Transverse colon (tissue), 4 donors: ENCODE results near the gene RCCD1. TPM values are rescaled to one million over a fixed set of nuclear protein-coding genes. Genes with fewer than 3 reads are reported as not detected.

ENCODE experiments used
- DNase-seq: peaks from one replicate; pipeline ENCODE4 v3.0.0-alpha.2; 2019
- H3K27ac ChIP-seq, 4 donors: fragments of 200-600 bp; sonication (generic); 2 replicates each; pipeline ENCODE4 v1.5.1; 2016 to 2018; ENCODE audit warnings: inconsistent platforms in 4 of 4
- H3K27me3 ChIP-seq: fragments of 200-600 bp; sonication (generic); 2 replicates; pipeline ENCODE4 v1.5.1; 2017; ENCODE audit warnings: inconsistent platforms
- H3K36me3 ChIP-seq, 4 donors: fragments of 200-600 bp; sonication (generic); 2 replicates each; pipeline ENCODE4 v1.5.1; 2017 to 2019; ENCODE audit warnings: inconsistent platforms in 4 of 4
- H3K4me1 ChIP-seq, 4 donors: fragments of 200-600 bp; sonication (generic); 2 replicates each; pipeline ENCODE4 v1.5.1; 2017 to 2020; ENCODE audit warnings: inconsistent platforms in 4 of 4
- H3K4me3 ChIP-seq, 4 donors: fragments of 200-600 bp; sonication (generic); 1 replicate in 1 of 4; 2 replicates in 3 of 4; pipeline versions ENCODE4 v1.5.1 to v1.6.1; 2017 to 2019; ENCODE audit warnings: inconsistent platforms in 4 of 4
- H3K9me3 ChIP-seq, 2 donors: fragments of 200-600 bp; sonication (generic); 2 replicates each; pipeline ENCODE4 v1.5.1; 2017 to 2019; ENCODE audit warnings: inconsistent platforms in 2 of 2
- EP300 ChIP-seq: sonication (generic); formaldehyde crosslinking; IDR thresholded peaks from one replicate; pipeline ENCODE4 v1.6.1; 2017; ENCODE audit warnings: antibody characterized with exemption, low read depth
- POLR2A ChIP-seq: fragments of 450-650 bp; IDR thresholded peaks from one replicate; pipeline ENCODE4 v1.6.1; 2016; ENCODE audit warnings: antibody characterized with exemption, mild to moderate bottlenecking, moderate library complexity
- POLR2AphosphoS5 ChIP-seq, 3 donors: sonication (generic); formaldehyde crosslinking; IDR thresholded peaks; one replicate each; pipeline ENCODE4 v1.6.1; 2016; ENCODE audit warnings: antibody characterized with exemption in 3 of 3
- WGBS, 2 donors: methylation state at CpG; one replicate each; pipeline ENCODE4 v1.1.5; 2018; ENCODE audit warnings: low coverage in 1 of 2; 5-methylcytosine and 5-hydroxymethylcytosine counted together
- in situ Hi-C, 4 donors: fragments of 200-750 bp; cut with MboI; loops; one replicate each; pipeline versions ENCODE4 v1.15.0 to v1.15.1; 2017; ENCODE audit warnings: low sequenced_read_pairs in 3 of 4, low pct_ligation_motif_present in 1 of 4, low pct_unique_long_range_greater_than_20kb in 1 of 4
- intact Hi-C: fragments of 100-400 bp; cut with DNase I; formaldehyde crosslinking; loops from one replicate; pipeline ENCODE4 v1.15.1; 2023; ENCODE audit warnings: low total_unique reads
- total RNA-seq, 4 donors: library from RNA; depleted of rRNA; stranded (reverse); fragments of >200 nt; gene quantifications; one replicate each; pipeline ENCODE4 v1.1.0, GENCODE V29; 2016
- TF ChIP-seq, protein P1 (sequence below), 5 experiments: fragments of 200-600 bp in 3 of 5; fragments of 450-650 bp in 2 of 5; sonication (generic) in 3 of 5; IDR thresholded peaks; 1 replicate in 2 of 5; 2 replicates in 3 of 5; pipeline ENCODE4 v1.5.1; 2016 to 2017; ENCODE audit warnings: antibody characterized with exemption in 5 of 5, inconsistent platforms in 3 of 5, mild to moderate bottlenecking in 2 of 5, moderate library complexity in 1 of 5

Gene RCCD1
- total RNA-seq, 4 donors from 2014 or later, result 13.1 to 438 (median 16.2) TPM

DNA sequence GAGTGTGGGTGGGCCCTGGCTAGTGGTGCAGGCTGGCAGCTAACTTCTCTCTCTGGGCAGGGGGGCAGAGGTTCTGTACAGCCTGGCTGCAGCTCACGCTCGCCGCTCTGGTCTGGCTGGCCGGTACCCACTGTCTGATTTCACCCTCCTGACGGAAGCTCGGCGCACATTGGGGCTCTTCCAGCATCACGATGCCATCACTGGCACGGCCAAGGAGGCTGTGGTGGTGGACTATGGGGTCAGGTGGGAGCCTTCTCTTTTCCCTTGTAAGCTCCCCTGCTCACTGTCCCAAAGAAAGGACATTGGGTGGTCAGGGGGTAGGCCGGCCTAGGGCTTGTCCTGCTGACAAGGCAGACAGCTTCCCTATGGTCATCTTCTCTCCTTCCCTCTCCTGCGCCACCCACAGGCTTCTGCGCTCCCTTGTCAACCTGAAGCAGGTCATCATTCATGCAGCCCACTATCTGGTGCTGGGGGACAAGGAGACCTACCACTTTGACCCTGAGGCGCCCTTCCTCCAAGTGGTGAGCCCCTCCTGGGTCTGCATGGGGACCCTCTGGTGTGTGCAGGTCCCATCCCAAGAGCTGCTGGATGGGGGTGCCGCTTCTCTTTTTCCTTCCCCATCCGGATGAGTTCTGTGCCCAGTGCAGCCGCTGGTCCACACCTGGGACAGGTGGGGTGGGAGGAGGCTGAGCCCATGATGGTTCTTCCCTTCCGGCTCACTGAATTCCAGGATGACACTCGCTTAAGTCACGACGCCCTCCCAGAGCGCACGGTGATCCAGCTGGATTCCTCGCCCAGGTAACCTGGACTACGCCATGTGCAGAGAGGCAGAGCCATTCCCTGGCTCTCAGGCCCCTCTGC is 44.0 kb upstream of the RCCD1 start:
- no peak overlapping the region for H3K4me3 ChIP-seq
- no peaks in the 10 kb centered on the region for H3K9me3 ChIP-seq
- H3K36me3 ChIP-seq, result peaks cover 1 to 69% (median 34%) of the 10 kb centered on the region in 4 donors
- no peaks in the 10 kb centered on the region for H3K27me3 ChIP-seq
- no peak overlapping the region for H3K27ac ChIP-seq
- WGBS, 2 donors, result 99% methylated on average over 22 of the region's 24 CpGs; no CpG with 5 or more reads in 1 of the 2 donors
- no peak for TF ChIP-seq POLR2A
- TF ChIP-seq POLR2AphosphoS5 (IDR thresholded peaks at IDR 0.05), result no peak
- no peak for TF ChIP-seq EP300
- TF ChIP-seq, protein P1, sequence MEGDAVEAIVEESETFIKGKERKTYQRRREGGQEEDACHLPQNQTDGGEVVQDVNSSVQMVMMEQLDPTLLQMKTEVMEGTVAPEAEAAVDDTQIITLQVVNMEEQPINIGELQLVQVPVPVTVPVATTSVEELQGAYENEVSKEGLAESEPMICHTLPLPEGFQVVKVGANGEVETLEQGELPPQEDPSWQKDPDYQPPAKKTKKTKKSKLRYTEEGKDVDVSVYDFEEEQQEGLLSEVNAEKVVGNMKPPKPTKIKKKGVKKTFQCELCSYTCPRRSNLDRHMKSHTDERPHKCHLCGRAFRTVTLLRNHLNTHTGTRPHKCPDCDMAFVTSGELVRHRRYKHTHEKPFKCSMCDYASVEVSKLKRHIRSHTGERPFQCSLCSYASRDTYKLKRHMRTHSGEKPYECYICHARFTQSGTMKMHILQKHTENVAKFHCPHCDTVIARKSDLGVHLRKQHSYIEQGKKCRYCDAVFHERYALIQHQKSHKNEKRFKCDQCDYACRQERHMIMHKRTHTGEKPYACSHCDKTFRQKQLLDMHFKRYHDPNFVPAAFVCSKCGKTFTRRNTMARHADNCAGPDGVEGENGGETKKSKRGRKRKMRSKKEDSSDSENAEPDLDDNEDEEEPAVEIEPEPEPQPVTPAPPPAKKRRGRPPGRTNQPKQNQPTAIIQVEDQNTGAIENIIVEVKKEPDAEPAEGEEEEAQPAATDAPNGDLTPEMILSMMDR (IDR thresholded peaks at IDR 0.05), result no peak
- in situ Hi-C loops, result no loop called here
- intact Hi-C loops, result no loop called here
- no peaks in the 10 kb centered on the region for H3K4me1 ChIP-seq
- DNase-seq, result no peak

DNA sequence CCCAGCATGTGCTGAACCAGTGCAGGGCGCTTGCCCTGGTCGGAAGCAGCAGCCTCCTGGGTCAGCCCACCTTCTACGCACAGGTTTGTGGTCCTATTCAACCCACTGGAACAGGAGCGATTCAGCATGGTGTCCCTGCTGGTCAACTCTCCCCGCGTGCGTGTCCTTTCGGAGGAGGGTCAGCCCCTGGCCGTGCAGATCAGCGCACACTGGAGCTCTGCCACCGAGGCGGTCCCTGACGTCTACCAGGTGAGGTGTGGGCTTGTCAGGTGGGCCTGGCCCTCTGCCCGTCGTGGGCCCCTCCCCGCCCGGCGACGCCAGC is 43.4 kb upstream of the RCCD1 start:
- H3K4me3 ChIP-seq, result no peak overlapping the region
- 92% methylated on average over 19 of the region's 19 CpGs; no CpG with 5 or more reads in 1 of the 2 donors for WGBS, 2 donors
- peaks cover 1 to 71% (median 33%) of the 10 kb centered on the region in 4 donors for H3K36me3 ChIP-seq
- no peak overlapping the region for H3K27ac ChIP-seq
- no peak for TF ChIP-seq POLR2AphosphoS5 (IDR thresholded peaks at IDR 0.05)
- TF ChIP-seq POLR2A, result no peak
- no peak for TF ChIP-seq EP300
- TF ChIP-seq, protein P1 (IDR thresholded peaks at IDR 0.05), result no peak
- H3K9me3 ChIP-seq, result no peaks in the 10 kb centered on the region
- H3K4me1 ChIP-seq, result no peaks in the 10 kb centered on the region
- in situ Hi-C loops (no loop called here), intact Hi-C loops (no loop called here)
- no peak for DNase-seq
- H3K27me3 ChIP-seq, result no peaks in the 10 kb centered on the region

DNA sequence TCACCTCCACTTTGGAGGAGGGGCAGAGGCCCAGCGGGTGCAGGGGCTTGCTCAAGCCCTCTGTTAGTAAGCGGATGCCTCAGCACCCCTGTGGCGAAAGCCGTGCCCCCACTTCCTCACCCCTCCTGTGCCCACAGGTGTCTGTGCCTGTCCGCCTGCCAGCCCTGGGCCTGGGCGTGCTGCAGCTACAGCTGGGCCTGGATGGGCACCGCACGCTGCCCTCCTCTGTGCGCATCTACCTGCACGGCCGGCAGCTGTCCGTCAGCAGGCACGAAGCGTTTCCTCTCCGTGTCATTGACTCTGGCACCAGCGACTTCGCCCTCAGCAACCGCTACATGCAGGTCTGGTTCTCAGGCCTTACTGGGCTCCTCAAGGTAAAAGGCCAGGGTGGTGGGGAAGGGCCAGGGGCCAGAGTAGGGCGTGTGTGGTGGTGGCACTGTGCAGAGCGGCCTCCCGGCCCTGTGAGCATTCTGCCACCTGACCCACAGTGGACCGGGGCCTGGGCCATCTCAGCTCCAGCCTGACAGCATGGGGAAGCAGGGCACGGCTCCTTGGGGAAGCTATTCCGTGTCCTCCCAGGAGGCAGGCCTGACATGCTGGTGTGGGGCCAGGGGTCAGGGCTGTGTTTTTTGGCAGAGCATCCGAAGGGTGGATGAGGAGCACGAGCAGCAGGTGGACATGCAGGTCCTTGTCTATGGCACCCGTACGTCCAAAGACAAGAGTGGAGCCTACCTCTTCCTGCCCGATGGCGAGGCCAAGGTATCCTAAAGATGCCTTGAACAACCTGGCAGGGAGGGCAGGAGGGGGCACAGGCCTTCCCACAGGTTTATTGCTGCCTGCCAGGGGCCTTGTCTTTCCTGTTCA is 42.5 kb upstream of the RCCD1 start:
- H3K4me3 ChIP-seq, result no peak overlapping the region
- intact Hi-C loops (no loop called here), in situ Hi-C loops (no loop called here)
- peaks cover 1 to 70% (median 29%) of the 10 kb centered on the region in 4 donors for H3K36me3 ChIP-seq
- H3K27ac ChIP-seq, result no peak overlapping the region
- no peak for DNase-seq
- no peaks in the 10 kb centered on the region for H3K9me3 ChIP-seq
- WGBS, 2 donors, result 80 to 90% methylated on average over 1 to 29 of the region's 30 CpGs
- TF ChIP-seq, protein P1 (IDR thresholded peaks at IDR 0.05), result no peak
- no peaks in the 10 kb centered on the region for H3K4me1 ChIP-seq
- H3K27me3 ChIP-seq, result no peaks in the 10 kb centered on the region

DNA sequence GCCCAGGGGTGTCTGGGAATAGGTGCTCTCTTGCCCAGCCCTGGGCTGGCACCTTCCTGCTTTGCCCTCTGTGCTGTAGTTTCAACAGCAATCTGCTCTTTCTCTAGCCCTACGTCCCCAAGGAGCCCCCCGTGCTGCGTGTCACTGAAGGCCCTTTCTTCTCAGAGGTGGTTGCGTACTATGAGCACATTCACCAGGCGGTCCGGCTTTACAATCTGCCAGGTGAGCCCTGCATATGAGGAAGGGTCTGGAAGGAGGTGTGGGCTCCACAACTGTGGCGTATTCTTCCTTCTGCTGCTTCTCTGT is 42.0 kb upstream of the RCCD1 start:
- no peaks in the 10 kb centered on the region for H3K27me3 ChIP-seq
- no peak overlapping the region for H3K4me3 ChIP-seq
- intact Hi-C loops, result no loop called here
- H3K36me3 ChIP-seq, result peaks cover under 1 to 67% (median 26%) of the 10 kb centered on the region in 4 donors
- no peaks in the 10 kb centered on the region for H3K9me3 ChIP-seq
- 97 to 100% methylated on average over 4 to 7 of the region's 7 CpGs for WGBS, 2 donors
- TF ChIP-seq POLR2AphosphoS5 (IDR thresholded peaks at IDR 0.05) (no peak), POLR2A (no peak), EP300 (no peak)
- TF ChIP-seq, protein P1 (IDR thresholded peaks at IDR 0.05), result no peak
- H3K27ac ChIP-seq, result no peak overlapping the region
- DNase-seq, result no peak
- in situ Hi-C loops, result no loop called here
- H3K4me1 ChIP-seq, result no peaks in the 10 kb centered on the region
